ENCODE measurements around the gene C12orf60. TPM values are rescaled to one million over a fixed set of nuclear protein-coding genes. Genes with fewer than 3 reads are reported as not detected.

C12orf60 gene
- polyA plus RNA-seq, 3 donors: 0.11 to 0.46 TPM; not detected in 1

- Mint-ChIP-seq H3K36me3 (no peaks in the 10 kb centered on the region), H3K27me3 (ENCODE audit: low read depth in 3 of 3) (peaks cover 0 to 2% (median 2%) of the 10 kb centered on the region in 3 donors), H3K4me3 (no peak overlapping the region), H3K4me1 (no peaks in the 10 kb centered on the region), H3K9me3 (peaks cover 0 to 3% (median 0%) of the 10 kb centered on the region in 7 donors), H3K27ac (no peak overlapping the region)
- intact Hi-C loops (cut with micrococcal nuclease): loop anchor here in 1 of 2 donors (10.0 kb wide), 1 partner anchor 94 kb away; the partner anchor contains the start of gene ERP27
- H3K9me3 ChIP-seq (replicated peaks in 1 of 2; ENCODE audit: control insufficient read depth in 1 of 2, insufficient read depth in 1 of 2, low read length in 2 of 2): no peaks in the 10 kb centered on the region
- H3K36me3 ChIP-seq (replicated peaks in 1 of 2; ENCODE audit: control insufficient read depth in 1 of 2, insufficient read depth in 2 of 2, low read length in 2 of 2): no peaks in the 10 kb centered on the region
- H3K9ac ChIP-seq (ENCODE audit: insufficient read depth, low read length, poor library complexity, severe bottlenecking): no peak overlapping the region
- no peak for DNase-seq
- H3K4me1 ChIP-seq (ENCODE audit: control insufficient read depth in 1 of 2, insufficient read depth in 2 of 2, low read length in 2 of 2): no peaks in the 10 kb centered on the region
- H3K4me3 ChIP-seq (replicated peaks in 1 of 3; ENCODE audit: low read depth in 2 of 3, low read length in 3 of 3): no peak overlapping the region
- 100% methylated on average over 1 of the region's 4 CpGs for WGBS (ENCODE audit: insufficient coverage)
- H3K27ac ChIP-seq (ENCODE audit: low read depth in 1 of 2, low read length in 2 of 2): no peak overlapping the region
- no peak for TF ChIP-seq CTCF (IDR thresholded peaks at IDR 0.05)
- H3K79me2 ChIP-seq (ENCODE audit: insufficient read depth, low read length): no peaks in the 10 kb centered on the region
- no peak overlapping the region for H3K4me2 ChIP-seq (replicated peaks; ENCODE audit: extremely low read depth, low read length, poor library complexity, severe bottlenecking)
- H4K20me1 ChIP-seq (ENCODE audit: insufficient read depth, low read length): no peaks in the 10 kb centered on the region
- H2AFZ ChIP-seq (ENCODE audit: insufficient read depth, low read depth, low read length, poor library complexity, severe bottlenecking): no peak overlapping the region
- no peaks in the 10 kb centered on the region for H3K27me3 ChIP-seq (ENCODE audit: control insufficient read depth in 2 of 2, insufficient read depth in 2 of 2, low read length in 2 of 2)
Measured at GRCh38 chr12:14840616-14841015, 37.1 kb downstream of the C12orf60 start.

- intact Hi-C loops (cut with micrococcal nuclease): loop anchor here in 1 of 2 donors (10.0 kb wide), 1 partner anchor 93 kb away; the partner anchor contains the start of gene ERP27
- Mint-ChIP-seq H3K27me3 (ENCODE audit: low read depth in 3 of 3) (peaks cover 0 to 2% (median 2%) of the 10 kb centered on the region in 3 donors), H3K9me3 (peaks cover 0 to 3% (median 0%) of the 10 kb centered on the region in 7 donors), H3K4me1 (peaks cover 2% of the 10 kb centered on the region), H3K36me3 (no peaks in the 10 kb centered on the region), H3K4me3 (no peak overlapping the region), H3K27ac (no peak overlapping the region)
- TF ChIP-seq CTCF (IDR thresholded peaks at IDR 0.05): no peak
- Histone ChIP-seq H3K4me2 (replicated peaks; ENCODE audit: extremely low read depth, low read length, poor library complexity, severe bottlenecking) (no peak overlapping the region), H3K79me2 (ENCODE audit: insufficient read depth, low read length) (no peaks in the 10 kb centered on the region), H4K20me1 (ENCODE audit: insufficient read depth, low read length) (no peaks in the 10 kb centered on the region), H3K9ac (ENCODE audit: insufficient read depth, low read length, poor library complexity, severe bottlenecking) (no peak overlapping the region), H3K36me3 (replicated peaks in 1 of 2; ENCODE audit: control insufficient read depth in 1 of 2, insufficient read depth in 2 of 2, low read length in 2 of 2) (no peaks in the 10 kb centered on the region), H3K4me1 (ENCODE audit: control insufficient read depth in 1 of 2, insufficient read depth in 2 of 2, low read length in 2 of 2) (no peaks in the 10 kb centered on the region), H3K4me3 (replicated peaks in 1 of 3; ENCODE audit: low read depth in 2 of 3, low read length in 3 of 3) (no peak overlapping the region), H3K27me3 (ENCODE audit: control insufficient read depth in 2 of 2, insufficient read depth in 2 of 2, low read length in 2 of 2) (no peaks in the 10 kb centered on the region), H3K9me3 (replicated peaks in 1 of 2; ENCODE audit: control insufficient read depth in 1 of 2, insufficient read depth in 1 of 2, low read length in 2 of 2) (no peaks in the 10 kb centered on the region), H2AFZ (ENCODE audit: insufficient read depth, low read depth, low read length, poor library complexity, severe bottlenecking) (no peak overlapping the region), H3K27ac (ENCODE audit: low read depth in 1 of 2, low read length in 2 of 2) (no peak overlapping the region)
- no peak for DNase-seq
- WGBS (ENCODE audit: insufficient coverage): 84% methylated on average over 2 of the region's 3 CpGs
Measured at GRCh38 chr12:14841761-14842160, 38.3 kb downstream of the C12orf60 start.

Measured in CD14-positive monocyte (primary cell).